ENCODE data around the gene CLK3.

Gene CLK3

DNA sequence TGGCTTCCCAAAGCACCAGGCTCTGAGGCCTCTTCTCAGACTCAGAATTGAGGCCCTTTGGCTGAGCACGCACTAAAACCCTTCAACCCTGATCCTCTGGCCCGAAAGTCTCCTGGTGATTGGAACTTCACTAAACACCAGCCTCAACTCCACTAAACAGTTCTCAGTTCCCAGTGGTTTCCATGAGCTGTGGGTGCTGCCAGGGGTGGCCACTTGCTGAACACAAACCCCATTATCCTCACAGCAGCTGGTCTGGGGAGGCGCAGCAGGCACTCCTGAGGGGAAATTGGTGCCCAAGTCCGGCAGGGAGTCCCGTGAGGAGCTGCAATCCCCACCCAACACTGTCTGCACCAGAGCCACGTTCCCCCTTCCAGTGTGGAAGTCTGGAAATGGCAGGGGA lies 3.8 kb upstream of the CLK3 start:
- Histone ChIP-seq H3K4me3 (ENCODE audit: low read length) (no peak overlapping the region), H3F3A (ENCODE audit: insufficient read depth, low read length) (peaks cover 25% of the 10 kb centered on the region), H3K79me2 (ENCODE audit: low read length) (peaks cover 19% of the 10 kb centered on the region), H4K20me1 (ENCODE audit: insufficient read depth, low read length) (0 out of 2 replicates have a peak, but pooled peaks cover under 1% of the 10 kb centered on the region), H3K9me3 (replicated peaks; ENCODE audit: insufficient read depth, low read length) (no peaks in the 10 kb centered on the region), H2AFZ (ENCODE audit: low read length) (no peak overlapping the region), H3K9ac (ENCODE audit: low read length) (no peak overlapping the region), H3K27me3 (replicated peaks; ENCODE audit: insufficient read depth, low read length) (no peaks in the 10 kb centered on the region), H3K4me1 (ENCODE audit: low read length) (peaks cover under 1% of the 10 kb centered on the region), H3K27ac (ENCODE audit: low read length) (no peak overlapping the region), H3K36me3 (replicated peaks; ENCODE audit: insufficient read depth, low read length) (no peaks in the 10 kb centered on the region), H3K4me2 (ENCODE audit: low read depth, low read length) (no peak overlapping the region), H3K9me2 (replicated peaks; ENCODE audit: insufficient read depth, low read length) (no peaks in the 10 kb centered on the region)
- DNase-seq = no peak
- TF ChIP-seq, protein P1, sequence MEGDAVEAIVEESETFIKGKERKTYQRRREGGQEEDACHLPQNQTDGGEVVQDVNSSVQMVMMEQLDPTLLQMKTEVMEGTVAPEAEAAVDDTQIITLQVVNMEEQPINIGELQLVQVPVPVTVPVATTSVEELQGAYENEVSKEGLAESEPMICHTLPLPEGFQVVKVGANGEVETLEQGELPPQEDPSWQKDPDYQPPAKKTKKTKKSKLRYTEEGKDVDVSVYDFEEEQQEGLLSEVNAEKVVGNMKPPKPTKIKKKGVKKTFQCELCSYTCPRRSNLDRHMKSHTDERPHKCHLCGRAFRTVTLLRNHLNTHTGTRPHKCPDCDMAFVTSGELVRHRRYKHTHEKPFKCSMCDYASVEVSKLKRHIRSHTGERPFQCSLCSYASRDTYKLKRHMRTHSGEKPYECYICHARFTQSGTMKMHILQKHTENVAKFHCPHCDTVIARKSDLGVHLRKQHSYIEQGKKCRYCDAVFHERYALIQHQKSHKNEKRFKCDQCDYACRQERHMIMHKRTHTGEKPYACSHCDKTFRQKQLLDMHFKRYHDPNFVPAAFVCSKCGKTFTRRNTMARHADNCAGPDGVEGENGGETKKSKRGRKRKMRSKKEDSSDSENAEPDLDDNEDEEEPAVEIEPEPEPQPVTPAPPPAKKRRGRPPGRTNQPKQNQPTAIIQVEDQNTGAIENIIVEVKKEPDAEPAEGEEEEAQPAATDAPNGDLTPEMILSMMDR (IDR thresholded peaks at IDR 0.05; ENCODE audit: low read length) = no peak
- TF ChIP-seq EZH2phosphoT487 (IDR thresholded peaks at IDR 0.05; ENCODE audit: low read length) = no peak
- TF ChIP-seq EZH2 (optimal IDR thresholded peaks at IDR 0.05; ENCODE audit: low read depth, low read length) = no peak

DNA sequence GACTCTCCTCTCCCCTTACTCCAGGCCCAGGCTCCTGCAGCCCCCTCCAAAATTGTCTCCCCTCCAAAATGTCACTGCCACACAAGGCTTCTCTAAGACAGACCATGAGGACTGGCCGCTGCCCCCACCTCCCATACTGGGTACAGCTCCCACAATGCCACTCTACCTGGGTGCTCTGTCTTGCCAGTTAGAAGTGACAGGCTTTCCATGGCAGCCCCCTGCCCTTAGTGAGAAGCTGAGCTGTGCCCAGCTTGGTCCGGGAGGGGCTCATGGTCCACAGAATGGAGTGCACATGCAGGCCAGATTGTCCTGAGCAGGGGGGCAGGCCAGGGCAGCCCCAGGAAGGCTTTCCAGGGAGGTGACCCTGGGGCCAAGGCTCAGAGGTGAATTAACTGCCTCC lies 3.0 kb upstream of the CLK3 start:
- no peak for TF ChIP-seq EZH2phosphoT487 (IDR thresholded peaks at IDR 0.05; ENCODE audit: low read length)
- TF ChIP-seq, protein P1 (IDR thresholded peaks at IDR 0.05; ENCODE audit: low read length) = no peak
- TF ChIP-seq EZH2 (optimal IDR thresholded peaks at IDR 0.05; ENCODE audit: low read depth, low read length) = no peak
- H3K9me3 ChIP-seq (replicated peaks; ENCODE audit: insufficient read depth, low read length) = no peaks in the 10 kb centered on the region
- no peaks in the 10 kb centered on the region for H3K36me3 ChIP-seq (replicated peaks; ENCODE audit: insufficient read depth, low read length)
- peaks cover 27% of the 10 kb centered on the region for H3K79me2 ChIP-seq (ENCODE audit: low read length)
- no peak for DNase-seq
- H3K9ac ChIP-seq (ENCODE audit: low read length) = no peak overlapping the region
- H3K9me2 ChIP-seq (replicated peaks; ENCODE audit: insufficient read depth, low read length) = no peaks in the 10 kb centered on the region
- H4K20me1 ChIP-seq (ENCODE audit: insufficient read depth, low read length) = 0 out of 2 replicates have a peak, but pooled peaks cover 6% of the 10 kb centered on the region
- no peak overlapping the region for H3K27ac ChIP-seq (ENCODE audit: low read length)
- H3K4me3 ChIP-seq (ENCODE audit: low read length) = no peak overlapping the region
- H3K4me2 ChIP-seq (ENCODE audit: low read depth, low read length) = no peak overlapping the region
- H3K27me3 ChIP-seq (replicated peaks; ENCODE audit: insufficient read depth, low read length) = no peaks in the 10 kb centered on the region
- peaks cover 9% of the 10 kb centered on the region for H3K4me1 ChIP-seq (ENCODE audit: low read length)
- H2AFZ ChIP-seq (ENCODE audit: low read length) = no peak overlapping the region
- H3F3A ChIP-seq (ENCODE audit: insufficient read depth, low read length) = peaks cover 26% of the 10 kb centered on the region

DNA sequence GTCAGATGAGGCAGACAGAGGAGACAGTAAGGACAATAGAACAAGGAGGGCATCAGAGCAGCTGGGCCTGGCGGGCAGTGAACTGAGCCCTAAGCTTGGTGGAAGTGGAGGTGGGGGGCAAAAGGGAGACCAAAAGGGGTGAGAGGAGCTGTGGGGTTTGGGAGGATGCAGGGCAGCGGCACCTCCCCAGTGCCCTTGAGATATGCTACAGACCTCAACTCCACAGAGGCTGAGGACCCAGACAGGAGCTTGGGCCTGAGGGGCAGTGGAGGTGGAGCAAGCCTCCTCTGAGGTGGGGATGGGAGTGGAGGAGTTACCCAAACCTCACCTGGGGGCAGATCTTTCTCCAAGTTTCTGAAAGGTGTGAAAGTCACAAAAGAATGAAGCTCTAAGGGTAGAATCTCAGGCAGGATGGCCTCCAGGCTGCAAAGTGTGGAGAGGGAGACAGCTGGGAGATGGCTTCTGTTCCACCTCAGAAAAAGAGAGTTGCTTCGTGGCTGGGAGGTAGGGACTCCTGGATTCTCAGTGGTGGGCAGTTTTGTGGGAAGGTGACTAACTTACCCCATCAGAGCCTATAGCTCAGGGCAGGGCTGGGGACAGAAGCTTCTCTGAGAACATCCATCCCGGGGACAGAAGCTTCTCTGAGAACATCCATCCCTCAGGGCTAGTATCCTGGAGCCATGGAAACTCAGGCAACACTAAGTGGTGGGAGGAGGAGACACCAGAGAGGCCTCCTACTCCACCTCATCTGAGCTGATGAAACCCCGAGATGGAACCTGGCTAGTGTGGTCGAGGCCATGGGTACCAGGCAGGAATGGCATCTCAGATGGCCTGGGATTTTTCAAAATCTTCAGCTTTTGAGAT lies 2.3 kb upstream of the CLK3 start:
- DNase-seq = no peak
- H2AFZ ChIP-seq (ENCODE audit: low read length) = no peak overlapping the region
- H3K4me2 ChIP-seq (ENCODE audit: low read depth, low read length) = no peak overlapping the region
- H3K4me3 ChIP-seq (ENCODE audit: low read length) = no peak overlapping the region
- no peak overlapping the region for H3K9ac ChIP-seq (ENCODE audit: low read length)
- no peaks in the 10 kb centered on the region for H3K27me3 ChIP-seq (replicated peaks; ENCODE audit: insufficient read depth, low read length)
- H3K79me2 ChIP-seq (ENCODE audit: low read length) = peaks cover 34% of the 10 kb centered on the region
- no peaks in the 10 kb centered on the region for H3K9me2 ChIP-seq (replicated peaks; ENCODE audit: insufficient read depth, low read length)
- H4K20me1 ChIP-seq (ENCODE audit: insufficient read depth, low read length) = peaks cover 10% of the 10 kb centered on the region; the same call in 1 of the 2 replicates
- no peaks in the 10 kb centered on the region for H3K36me3 ChIP-seq (replicated peaks; ENCODE audit: insufficient read depth, low read length)
- H3F3A ChIP-seq (ENCODE audit: insufficient read depth, low read length) = peaks cover 26% of the 10 kb centered on the region
- no peak overlapping the region for H3K27ac ChIP-seq (ENCODE audit: low read length)
- TF ChIP-seq EZH2phosphoT487 (IDR thresholded peaks at IDR 0.05; ENCODE audit: low read length) = no peak
- TF ChIP-seq, protein P1 (IDR thresholded peaks at IDR 0.05; ENCODE audit: low read length) = no peak
- no peak for TF ChIP-seq EZH2 (optimal IDR thresholded peaks at IDR 0.05; ENCODE audit: low read depth, low read length)
- H3K4me1 ChIP-seq (ENCODE audit: low read length) = peaks cover 16% of the 10 kb centered on the region
- no peaks in the 10 kb centered on the region for H3K9me3 ChIP-seq (replicated peaks; ENCODE audit: insufficient read depth, low read length)
